Skin of body (tissue), 2 donors: Measurements from ENCODE around the gene ZBTB44. TPM values are rescaled to one million over a fixed set of nuclear protein-coding genes. Genes with fewer than 3 reads are reported as not detected.
"Not testable (repeated sequence)": the region's sequence is repeated elsewhere in the genome, so short reads cannot be mapped to it uniquely, and the experiment has no call there.

Source experiments
- DNase-seq: peaks from one replicate; lab custom pipeline; 2025; lab: John Stamatoyannopoulos, UW
- total RNA-seq: library from RNA; depleted of rRNA; stranded (reverse); fragments of >200 nt; gene quantifications from one replicate; pipeline ENCODE4 v1.2.3, GENCODE V29; 2014

Gene ZBTB44
- total RNA-seq, 1 donor from 2014 or later = 49.4 TPM

DNA sequence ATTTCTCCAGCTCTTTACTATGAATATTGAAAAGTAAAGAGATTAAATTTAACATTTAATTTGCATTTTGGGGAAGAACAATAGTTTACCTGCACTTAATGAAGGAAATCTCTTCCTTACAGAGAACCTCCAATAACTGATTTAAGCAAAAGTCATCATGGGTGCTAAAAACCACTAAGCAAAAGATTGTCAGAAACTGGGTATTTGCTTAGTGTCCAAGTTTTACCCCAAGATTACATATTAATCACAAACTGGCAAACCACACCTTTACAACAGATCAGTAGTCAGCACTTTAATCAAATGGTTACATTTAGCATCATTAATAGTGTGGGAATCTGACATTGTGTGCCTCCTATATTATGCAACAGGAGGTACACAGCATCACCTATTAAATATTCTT is 2.7 kb downstream of the ZBTB44 start:
- DNase-seq = no peak

DNA sequence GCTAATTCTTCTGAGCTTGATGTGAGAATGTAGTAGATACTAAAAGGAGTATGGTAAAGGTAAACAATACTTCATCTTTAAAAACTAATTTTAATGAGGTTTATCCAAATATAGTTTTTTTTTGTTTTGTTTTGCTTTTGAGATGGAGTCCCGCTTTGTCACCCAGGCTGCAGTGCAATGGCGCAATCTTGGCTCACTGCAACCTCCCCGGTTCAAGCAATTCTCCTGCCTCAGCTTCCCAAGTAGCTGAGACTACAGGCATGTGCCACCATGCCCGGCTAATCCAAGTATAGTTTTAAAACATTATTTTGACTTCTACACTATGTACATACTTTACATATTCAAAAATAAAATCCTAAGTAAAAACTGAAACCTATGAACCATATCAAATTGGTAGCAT is 4.1 kb downstream of the ZBTB44 start:
- DNase-seq = no peak

DNA sequence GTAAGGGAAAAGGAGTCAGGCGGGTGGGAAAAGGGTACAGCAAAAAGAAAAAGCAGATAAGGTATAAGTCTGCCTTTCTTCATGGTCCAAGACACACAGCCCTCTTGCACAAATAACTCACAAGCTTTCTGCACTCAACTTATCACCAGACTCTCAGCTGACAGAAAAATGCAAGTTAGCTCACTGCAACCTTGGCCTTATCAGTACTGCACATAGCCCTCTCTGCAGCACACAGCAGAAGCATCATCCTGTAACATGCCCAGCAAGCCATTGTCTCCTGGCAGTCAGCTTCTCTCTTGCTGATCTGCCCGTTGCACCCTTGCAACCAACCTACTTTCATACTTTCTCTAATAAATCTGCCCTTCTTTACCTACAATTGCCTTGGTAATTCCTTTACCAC is 5.8 kb downstream of the ZBTB44 start:
- no peak for DNase-seq

DNA sequence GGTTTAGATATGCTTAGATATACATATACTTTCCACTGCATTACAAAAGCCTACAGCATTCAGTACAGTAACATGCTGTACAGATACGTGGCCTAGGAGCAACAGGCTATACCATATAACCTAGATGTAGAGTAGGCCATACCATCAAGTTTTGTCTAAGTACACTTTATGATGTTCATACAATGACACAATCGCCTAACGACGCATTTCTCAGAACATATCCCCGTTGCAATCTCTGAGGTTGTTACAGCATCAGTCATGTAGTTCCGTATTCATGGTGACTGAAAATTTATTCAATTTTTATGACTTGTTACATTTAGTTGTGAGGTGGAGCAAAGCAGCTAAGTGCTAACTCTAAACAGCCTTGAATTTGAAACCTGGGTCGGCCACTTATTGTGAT is 6.7 kb downstream of the ZBTB44 start:
- no peak for DNase-seq

GRCh38 chr11:130304651-130305050 is 10.1 kb downstream of the ZBTB44 start:
- no peak for DNase-seq

GRCh38 chr11:130301002-130301401 is 13.7 kb downstream of the ZBTB44 start:
- DNase-seq = no peak

GRCh38 chr11:130300567-130300966 is 14.2 kb downstream of the ZBTB44 start:
- DNase-seq = no peak

DNA sequence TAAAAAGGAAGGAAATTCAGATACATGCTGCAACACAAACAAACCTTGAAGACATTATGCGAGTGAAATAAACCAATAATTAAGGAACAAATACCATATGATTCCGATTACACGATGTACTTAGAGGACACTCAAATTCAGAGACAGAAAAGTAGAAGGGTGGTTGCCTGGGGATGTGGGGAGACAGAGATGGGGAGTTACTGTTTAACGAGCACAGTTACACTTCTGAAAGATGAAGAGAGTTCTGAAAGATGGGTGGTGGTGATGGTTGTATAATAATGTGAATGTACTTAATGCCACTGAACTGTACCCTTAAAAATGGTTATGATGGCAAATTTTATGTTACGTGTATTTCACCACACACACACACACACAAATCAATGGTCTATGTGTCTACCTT is 14.7 kb downstream of the ZBTB44 start:
- no peak for DNase-seq

GRCh38 chr11:130295657-130296056 is 19.1 kb downstream of the ZBTB44 start:
- DNase-seq = no peak

GRCh38 chr11:130282111-130282510 is 32.6 kb downstream of the ZBTB44 start:
- DNase-seq = no peak

DNA sequence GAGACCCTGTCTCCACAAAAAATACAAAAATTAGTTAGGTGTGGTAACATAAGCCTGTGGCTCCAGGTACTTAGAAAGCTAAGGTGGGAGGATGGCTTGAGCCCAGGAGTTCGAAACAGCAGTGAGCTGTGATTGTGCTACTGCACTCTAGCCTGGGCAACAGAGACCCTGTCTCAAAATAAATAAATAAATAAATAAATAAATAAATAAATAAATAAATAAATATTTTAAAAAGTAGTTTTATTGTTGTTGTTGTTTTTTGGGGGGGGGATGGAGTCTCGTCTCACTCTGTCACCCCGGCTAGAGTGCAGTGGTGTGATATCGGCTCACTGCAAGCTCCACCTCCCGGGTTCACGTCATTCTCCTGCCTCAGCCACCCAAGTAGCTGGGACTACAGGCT is 33.4 kb downstream of the ZBTB44 start:
- DNase-seq = not testable (repeated sequence)

GRCh38 chr11:130279989-130280388 is 34.7 kb downstream of the ZBTB44 start:
- DNase-seq = no peak

DNA sequence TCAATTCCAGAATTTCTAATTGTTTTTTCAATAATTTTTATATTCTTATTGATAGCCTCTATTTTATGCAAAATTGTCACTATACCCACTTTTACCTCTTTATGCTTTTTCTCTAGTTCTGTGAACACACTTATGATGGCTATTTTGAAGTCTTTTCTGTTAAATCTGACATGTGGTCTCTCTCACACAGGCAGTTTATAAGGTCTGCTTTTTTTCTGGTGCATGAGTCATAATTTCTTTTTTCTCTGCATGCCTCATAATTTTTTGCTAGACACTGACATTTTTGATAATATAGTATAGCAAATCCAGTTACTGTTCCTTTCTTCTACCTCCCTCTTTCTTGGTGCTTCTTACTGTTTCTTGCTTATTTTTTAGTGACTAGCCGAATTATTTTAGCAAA is 36.0 kb downstream of the ZBTB44 start:
- DNase-seq = no peak

DNA sequence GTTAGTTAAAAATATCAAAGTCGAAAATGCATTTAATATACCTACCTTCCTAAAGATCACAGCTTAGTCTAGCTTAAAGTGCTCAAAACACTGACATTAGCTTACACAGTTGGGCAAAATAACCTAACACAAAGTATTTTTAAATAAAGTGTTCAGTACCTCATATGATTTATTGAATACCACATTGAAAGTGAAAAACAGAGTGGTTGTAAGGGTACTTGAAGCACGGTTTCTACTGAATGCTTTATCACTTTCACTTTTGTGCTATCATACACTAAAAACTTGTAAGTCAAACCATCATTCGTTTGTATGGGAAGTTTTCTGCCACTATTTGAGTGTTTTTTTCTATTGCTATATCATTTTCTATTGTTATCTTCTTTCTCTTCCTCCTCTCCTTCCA is 36.6 kb downstream of the ZBTB44 start:
- no peak for DNase-seq

DNA sequence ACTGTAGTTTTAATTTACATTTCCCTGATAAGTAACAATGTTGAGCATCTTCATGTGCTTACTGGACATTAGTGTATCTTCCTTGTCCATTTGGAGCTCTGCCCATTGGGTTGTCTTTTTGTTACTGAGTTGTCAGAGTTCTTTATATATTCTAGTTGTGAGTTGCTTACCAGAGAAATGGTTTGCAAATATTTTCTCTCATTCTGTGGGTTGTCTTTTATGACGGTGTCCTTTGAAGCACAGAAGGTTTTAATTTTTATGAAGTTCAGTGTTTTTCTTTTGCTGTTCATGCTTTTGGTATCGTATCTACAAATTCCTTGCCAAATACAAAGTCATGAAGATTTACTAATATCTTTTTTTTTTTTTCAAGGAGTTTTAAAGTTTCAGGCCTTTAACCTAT is 42.4 kb downstream of the ZBTB44 start:
- DNase-seq = no peak

GRCh38 chr11:130269326-130269943 is 45.3 kb downstream of the ZBTB44 start:
- no peak for DNase-seq

DNA sequence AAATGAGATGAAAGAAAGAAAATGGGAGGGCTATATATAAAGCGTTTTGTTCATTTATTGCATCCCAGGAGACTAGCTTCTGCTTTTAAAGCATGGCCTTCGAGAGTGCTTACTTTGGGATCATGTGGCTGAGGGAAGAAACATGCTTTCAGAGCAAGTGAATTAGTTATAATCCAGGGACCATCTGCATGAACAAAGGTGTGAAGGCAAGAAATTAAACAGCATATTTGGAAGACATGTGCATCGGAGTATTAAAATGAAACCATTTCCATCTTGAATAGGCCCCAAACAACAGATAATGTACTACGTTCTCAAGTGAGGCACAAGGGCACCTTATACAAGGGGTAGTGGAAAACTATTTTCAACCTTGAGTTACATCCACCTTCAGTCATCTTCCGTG is 51.4 kb downstream of the ZBTB44 start:
- DNase-seq = no peak

- no peak for DNase-seq
Measured at GRCh38 chr11:130262424-130262823, 52.3 kb downstream of the ZBTB44 start.

- DNase-seq = no peak
Measured at GRCh38 chr11:130261571-130261970, 53.1 kb downstream of the ZBTB44 start.

GRCh38 chr11:130260742-130261141 is 54.0 kb downstream of the ZBTB44 start:
- no peak for DNase-seq

DNA sequence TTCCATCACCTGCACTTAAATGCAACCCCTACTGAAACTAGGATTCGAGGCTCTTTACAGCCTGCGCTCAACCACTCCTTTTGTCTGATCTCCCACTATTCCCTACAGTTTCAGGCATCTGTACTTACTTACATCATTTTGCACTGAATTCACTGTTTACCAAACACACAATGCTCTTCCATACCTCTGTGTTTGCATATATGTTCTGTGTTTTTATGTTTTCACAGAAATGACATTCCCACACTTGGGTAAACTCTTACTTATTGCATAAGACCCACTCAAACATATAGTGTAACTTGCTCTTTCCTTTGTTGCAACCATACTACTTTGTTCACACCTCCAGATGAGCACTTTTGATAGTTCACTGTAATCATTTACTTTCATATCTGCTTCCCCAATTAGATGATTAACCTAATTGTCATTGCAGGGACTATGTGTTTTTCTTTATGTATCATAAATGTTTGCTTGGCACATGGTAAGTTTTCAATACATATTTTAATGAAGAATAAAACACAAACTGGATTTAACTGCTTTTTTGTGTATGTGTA is 54.6 kb downstream of the ZBTB44 start:
- DNase-seq = no peak

DNA sequence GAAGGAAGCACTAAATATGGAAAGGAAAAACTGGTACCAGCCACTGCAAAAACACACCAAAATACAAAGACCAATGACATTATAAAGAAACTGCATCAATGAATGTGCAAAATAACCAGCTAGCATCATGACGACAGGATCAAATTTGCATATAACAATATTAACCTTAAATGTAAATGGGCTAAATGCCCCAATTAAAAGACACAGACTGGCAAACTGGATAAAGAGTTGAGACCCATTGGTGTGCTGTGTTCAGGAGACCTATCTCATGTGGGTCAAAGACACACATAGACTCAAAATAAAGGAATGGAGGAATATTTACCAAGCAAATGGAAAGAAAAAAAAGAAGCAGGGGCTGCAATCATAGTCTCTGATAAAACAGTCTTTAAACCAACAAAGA is 63.0 kb downstream of the ZBTB44 start:
- not testable (repeated sequence) for DNase-seq

DNA sequence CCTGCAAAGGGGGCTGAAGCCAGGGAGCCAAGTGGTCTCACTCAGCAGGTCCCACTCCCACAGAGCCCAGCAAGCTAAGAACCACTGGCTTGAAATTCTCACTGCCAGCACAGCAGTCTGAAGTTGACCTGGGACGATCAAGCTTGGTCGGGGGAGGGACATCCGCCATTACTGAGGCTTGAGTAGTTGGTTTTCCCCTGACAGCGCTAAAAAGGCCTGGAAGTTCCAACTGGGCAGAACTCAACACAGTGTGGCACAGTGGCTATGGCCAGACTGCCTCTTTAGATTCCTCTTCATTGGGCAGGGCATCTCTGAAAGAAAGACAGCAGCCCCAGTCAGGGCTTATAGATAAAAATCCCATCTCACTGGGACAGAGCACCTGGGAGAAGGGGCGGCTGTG is 64.8 kb downstream of the ZBTB44 start:
- DNase-seq = not testable (repeated sequence)

DNA sequence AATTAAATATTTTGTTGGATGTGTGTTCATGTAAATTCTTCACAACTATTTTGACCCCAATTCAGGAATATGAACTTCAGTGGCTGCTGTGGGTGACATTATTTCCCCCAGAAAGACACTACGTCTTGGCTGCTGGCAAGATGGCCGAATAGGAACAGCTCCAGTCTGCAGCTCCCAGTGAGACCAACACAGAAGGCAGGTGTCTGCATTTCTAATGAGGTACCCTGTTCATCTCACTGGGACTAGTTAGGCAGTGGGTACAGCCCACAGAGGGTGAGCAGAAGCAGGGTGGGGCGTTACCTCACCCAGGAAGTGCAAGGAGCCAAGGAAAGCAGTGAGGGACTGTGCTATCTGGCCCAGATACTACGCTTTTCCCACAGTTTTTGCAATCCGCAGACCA is 65.3 kb downstream of the ZBTB44 start:
- DNase-seq = no peak
